ENCODE measurements around the gene TMEM179B. TPM values are rescaled to one million over a fixed set of nuclear protein-coding genes. Genes with fewer than 3 reads are reported as not detected.

The TMEM179B gene
- total and polyA plus RNA-seq, 9 of the 15 experiments (the other 6 are each of a cell fraction or from before 2014, with no cell fraction given): 27.7 to 105 (median 37.0) TPM

DNA sequence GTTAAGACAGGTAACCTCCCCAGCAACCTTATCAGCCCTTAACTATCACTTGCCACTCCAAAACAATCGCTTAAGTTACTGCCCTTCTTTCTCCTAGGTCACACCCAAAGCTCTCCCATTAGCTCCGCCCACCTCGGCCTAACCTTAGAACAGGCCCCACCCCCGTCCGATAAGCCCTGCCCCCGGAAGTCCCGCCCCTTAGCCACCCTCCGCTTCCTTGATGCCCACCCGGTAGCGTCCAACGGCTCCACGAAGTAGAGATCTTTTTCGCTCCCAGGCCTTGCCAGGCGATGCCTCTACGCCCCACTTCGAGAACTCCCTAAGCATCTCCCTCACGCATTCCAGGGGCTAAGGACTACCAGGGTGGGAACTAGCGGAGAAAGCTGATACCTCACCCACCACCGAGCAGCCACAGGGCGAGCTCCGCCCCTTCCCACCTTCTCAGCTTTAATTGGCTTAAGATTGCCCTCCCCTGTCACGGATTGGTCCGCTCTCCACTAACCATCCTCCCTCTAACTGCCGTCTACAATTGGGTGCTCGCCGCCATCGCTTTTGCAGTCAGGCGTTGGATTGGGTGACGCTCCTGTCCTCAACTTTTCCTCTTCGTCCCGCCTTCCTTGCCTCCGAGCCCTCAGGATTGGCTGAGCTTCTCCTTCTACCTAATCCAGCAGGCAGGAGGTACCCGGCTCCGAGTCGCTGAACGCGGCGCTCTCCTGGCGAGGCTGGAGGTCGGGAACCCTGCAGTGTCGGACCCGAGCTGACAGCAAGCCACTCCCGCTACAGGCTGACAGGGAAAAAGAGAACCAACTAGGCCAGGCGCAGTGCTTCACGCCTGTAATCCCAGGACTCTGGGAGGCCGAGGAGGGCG is 33.2 kb upstream of the TMEM179B start, which contains the start of gene ZBTB3 (continued):
- TF ChIP-seq REST (IDR thresholded peaks at IDR 0.05; ENCODE audit: borderline replicate concordance) (no peak), REST (CRISPR knock-in tag; IDR thresholded peaks at IDR 0.05; ENCODE audit: low read depth) (no peak), POLR2A (conservative IDR thresholded peaks at IDR 0.05) (peak; percentile 98), GATAD2B (IDR thresholded peaks at IDR 0.05; ENCODE audit: borderline replicate concordance) (no peak), THAP12 (CRISPR knock-in tag; IDR thresholded peaks at IDR 0.05) (0 out of 2 replicates have a peak, but pooled peaks have one; percentile 7), PKNOX1 (IDR thresholded peaks at IDR 0.05) (peak; percentile 99), ZNF23 (CRISPR knock-in tag; IDR thresholded peaks at IDR 0.05) (no peak), ZNF707 (CRISPR knock-in tag; conservative IDR thresholded peaks at IDR 0.05) (no peak), SOX6 (IDR thresholded peaks at IDR 0.05) (peak; percentile 70), CTCF (IDR thresholded peaks at IDR 0.05 in 2 of 3, conservative IDR thresholded peaks at IDR 0.05 in 1 of 3; ENCODE audit: insufficient read depth in 2 of 3, low read depth in 1 of 3, low read length in 3 of 3) (peak in 1 of 3 experiments; percentile 1; a peak in 1 of 6 replicates), SETDB1 (IDR thresholded peaks at IDR 0.05; ENCODE audit: low read length) (no peak), SLC30A9 (CRISPR knock-in tag; IDR thresholded peaks at IDR 0.05) (no peak)
- TF ChIP-seq, protein P1, sequence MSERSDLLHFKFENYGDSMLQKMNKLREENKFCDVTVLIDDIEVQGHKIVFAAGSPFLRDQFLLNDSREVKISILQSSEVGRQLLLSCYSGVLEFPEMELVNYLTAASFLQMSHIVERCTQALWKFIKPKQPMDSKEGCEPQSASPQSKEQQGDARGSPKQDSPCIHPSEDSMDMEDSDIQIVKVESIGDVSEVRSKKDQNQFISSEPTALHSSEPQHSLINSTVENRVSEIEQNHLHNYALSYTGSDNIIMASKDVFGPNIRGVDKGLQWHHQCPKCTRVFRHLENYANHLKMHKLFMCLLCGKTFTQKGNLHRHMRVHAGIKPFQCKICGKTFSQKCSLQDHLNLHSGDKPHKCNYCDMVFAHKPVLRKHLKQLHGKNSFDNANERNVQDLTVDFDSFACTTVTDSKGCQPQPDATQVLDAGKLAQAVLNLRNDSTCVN (CRISPR knock-in tag; IDR thresholded peaks at IDR 0.05): no peak
